Endothelial cell of umbilical vein (primary cell): ENCODE results near the gene KATNB1.

Source experiments
- EZH2 ChIP-seq: IDR thresholded peaks from 2 replicates; pipeline ENCODE4 v1.6.1; 2012; ENCODE audit warnings: borderline replicate concordance, low read depth, mild to moderate bottlenecking, moderate library complexity, low read length, inconsistent platforms; ENCODE audit not compliant: severe bottlenecking
- JUN ChIP-seq: IDR thresholded peaks from 2 replicates; pipeline ENCODE4 v1.6.1; 2011; ENCODE audit warnings: borderline replicate concordance, low read depth; ENCODE audit not compliant: insufficient read length, insufficient read depth
- POLR2A ChIP-seq: IDR thresholded peaks from 2 replicates; pipeline ENCODE4 v1.6.1; 2012; ENCODE audit warnings: low read depth, mild to moderate bottlenecking, control low read depth, low read length
- TF ChIP-seq, protein P1 (sequence below), 2 donors: IDR thresholded peaks; 1 replicate in 1 of 2; 2 replicates in 1 of 2; pipeline ENCODE4 v1.5.1; 2011; ENCODE audit warnings: low read length in 2 of 2, mild to moderate bottlenecking in 2 of 2, moderate library complexity in 2 of 2, control low read depth in 1 of 2, inconsistent platforms in 1 of 2, low read depth in 1 of 2; ENCODE audit not compliant: insufficient read depth in 1 of 2; ENCODE audit errors: extremely low read depth in 1 of 2
- TF ChIP-seq, protein P2 (sequence below): IDR thresholded peaks from 2 replicates; pipeline ENCODE4 v1.6.1; 2011; ENCODE audit not compliant: insufficient read depth, insufficient read length

GRCh38 chr16:57749101-57749692 is 13.6 kb downstream of the KATNB1 start:
- TF ChIP-seq JUN = no peak
- TF ChIP-seq, protein P1, sequence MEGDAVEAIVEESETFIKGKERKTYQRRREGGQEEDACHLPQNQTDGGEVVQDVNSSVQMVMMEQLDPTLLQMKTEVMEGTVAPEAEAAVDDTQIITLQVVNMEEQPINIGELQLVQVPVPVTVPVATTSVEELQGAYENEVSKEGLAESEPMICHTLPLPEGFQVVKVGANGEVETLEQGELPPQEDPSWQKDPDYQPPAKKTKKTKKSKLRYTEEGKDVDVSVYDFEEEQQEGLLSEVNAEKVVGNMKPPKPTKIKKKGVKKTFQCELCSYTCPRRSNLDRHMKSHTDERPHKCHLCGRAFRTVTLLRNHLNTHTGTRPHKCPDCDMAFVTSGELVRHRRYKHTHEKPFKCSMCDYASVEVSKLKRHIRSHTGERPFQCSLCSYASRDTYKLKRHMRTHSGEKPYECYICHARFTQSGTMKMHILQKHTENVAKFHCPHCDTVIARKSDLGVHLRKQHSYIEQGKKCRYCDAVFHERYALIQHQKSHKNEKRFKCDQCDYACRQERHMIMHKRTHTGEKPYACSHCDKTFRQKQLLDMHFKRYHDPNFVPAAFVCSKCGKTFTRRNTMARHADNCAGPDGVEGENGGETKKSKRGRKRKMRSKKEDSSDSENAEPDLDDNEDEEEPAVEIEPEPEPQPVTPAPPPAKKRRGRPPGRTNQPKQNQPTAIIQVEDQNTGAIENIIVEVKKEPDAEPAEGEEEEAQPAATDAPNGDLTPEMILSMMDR (IDR thresholded peaks at IDR 0.05; ENCODE audit: extremely low read depth in 1 of 2, insufficient read depth in 1 of 2, low read depth in 1 of 2, low read length in 2 of 2) = no peak
- TF ChIP-seq, protein P2, sequence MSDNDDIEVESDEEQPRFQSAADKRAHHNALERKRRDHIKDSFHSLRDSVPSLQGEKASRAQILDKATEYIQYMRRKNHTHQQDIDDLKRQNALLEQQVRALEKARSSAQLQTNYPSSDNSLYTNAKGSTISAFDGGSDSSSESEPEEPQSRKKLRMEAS = no peak
- no peak for TF ChIP-seq POLR2A
- no peak for TF ChIP-seq EZH2
